WTC11 (cell line): ENCODE data around the gene MVK. TPM values are rescaled to one million over a fixed set of nuclear protein-coding genes. Genes with fewer than 3 reads are reported as not detected.

Experiments
- ATAC-seq: fragments of 200-7000 bp; cut with Tn5 transposase; 2 replicates; pipeline ENCODE4 v1.10.0; 2021; ENCODE audit warnings: mild to moderate bottlenecking, moderate library complexity
- CTCF ChIA-PET: fragments of 300-600 bp; sonication (Branson Sonifier 250); formaldehyde crosslinking; loops from one replicate; lab custom pipeline; 2021; ENCODE audit warnings: antibody characterized with exemption; lab: Charles Lee
- POLR2A ChIA-PET: fragments of 350-600 bp; sonication (Branson Sonifier 250); formaldehyde crosslinking; loops from one replicate; lab custom pipeline; 2021; ENCODE audit warnings: antibody characterized with exemption; lab: Charles Lee
- DNase-seq: peaks from one replicate; pipeline ENCODE4 v3.0.0; 2021; ENCODE audit warnings: low spot score
- H3K27ac Mint-ChIP-seq: 2 replicates; pipeline ENCODE4 v1.8.0; 2021; ENCODE audit warnings: mixed read lengths
- H3K27me3 Mint-ChIP-seq: 2 replicates; pipeline ENCODE4 v1.8.0; 2021; ENCODE audit warnings: low read depth, mild to moderate bottlenecking, moderate library complexity, mixed read lengths
- H3K36me3 Mint-ChIP-seq: 2 replicates; pipeline ENCODE4 v1.8.0; 2021; ENCODE audit warnings: mixed read lengths
- H3K4me1 Mint-ChIP-seq: 2 replicates; pipeline ENCODE4 v1.8.0; 2022; ENCODE audit warnings: mixed read lengths
- H3K4me3 Mint-ChIP-seq: 2 replicates; pipeline ENCODE4 v1.8.0; 2021; ENCODE audit warnings: mild to moderate bottlenecking, moderate library complexity, mixed read lengths
- H3K9me3 Mint-ChIP-seq: 2 replicates; pipeline ENCODE4 v1.8.0; 2021; ENCODE audit warnings: mixed read lengths
- AFF4 ChIP-seq: sonication (generic); formaldehyde crosslinking; IDR thresholded peaks from 2 replicates; pipeline ENCODE4 v1.8.1; 2023; ENCODE audit warnings: mild to moderate bottlenecking, missing genetic modification reagents, borderline replicate concordance
- CTCF ChIP-seq: fragments of 200-600 bp; IDR thresholded peaks from 2 replicates; pipeline ENCODE4 v1.8.0; 2022; ENCODE audit warnings: antibody characterized with exemption
- GABPB1 ChIP-seq: sonication (generic); formaldehyde crosslinking; IDR thresholded peaks from 2 replicates; pipeline ENCODE4 v1.8.1; 2023; ENCODE audit warnings: mild to moderate bottlenecking, missing genetic modification reagents
- MXD4 ChIP-seq: fragments of 250-450 bp; sonication (Bioruptor Pico); IDR thresholded peaks from 2 replicates; pipeline ENCODE4 v1.8.0; 2021; ENCODE audit warnings: mild to moderate bottlenecking, moderate library complexity, borderline replicate concordance
- NFE2L1 ChIP-seq: sonication (generic); formaldehyde crosslinking; IDR thresholded peaks from 2 replicates; pipeline ENCODE4 v1.8.1; 2023; ENCODE audit warnings: missing genetic modification reagents
- OVOL2 ChIP-seq: fragments of 250-450 bp; sonication (Bioruptor Pico); IDR thresholded peaks from 2 replicates; pipeline ENCODE4 v1.9.0; 2021; ENCODE audit warnings: mild to moderate bottlenecking, borderline replicate concordance
- TEAD4 ChIP-seq: sonication (generic); formaldehyde crosslinking; IDR thresholded peaks from 2 replicates; pipeline ENCODE4 v1.8.0; 2022; ENCODE audit warnings: mild to moderate bottlenecking, missing genetic modification reagents
- TP53 ChIP-seq: sonication (generic); formaldehyde crosslinking; IDR thresholded peaks from 2 replicates; pipeline ENCODE4 v1.8.1; 2023; ENCODE audit warnings: mild to moderate bottlenecking, missing genetic modification reagents
- ZMAT4 ChIP-seq: fragments of 250-450 bp; sonication (Bioruptor Pico); IDR thresholded peaks from 2 replicates; pipeline ENCODE4 v1.9.0; 2021; ENCODE audit warnings: mild to moderate bottlenecking
- ZNF416 ChIP-seq: fragments of 250-450 bp; sonication (Bioruptor Pico); IDR thresholded peaks from 2 replicates; pipeline ENCODE4 v1.9.0; 2021; ENCODE audit warnings: mild to moderate bottlenecking, inconsistent platforms
- ZNF425 ChIP-seq: fragments of 250-450 bp; sonication (Bioruptor Pico); conservative IDR thresholded peaks from 2 replicates; pipeline ENCODE4 v1.9.0; 2021; ENCODE audit warnings: mild to moderate bottlenecking
- ZNF671 ChIP-seq: fragments of 250-450 bp; sonication (Bioruptor Pico); IDR thresholded peaks from 2 replicates; pipeline ENCODE4 v1.8.0; 2021; ENCODE audit warnings: mild to moderate bottlenecking
- ZSCAN18 ChIP-seq: fragments of 250-450 bp; sonication (Bioruptor Pico); IDR thresholded peaks from 2 replicates; pipeline ENCODE4 v2.1.2; 2022; ENCODE audit warnings: mild to moderate bottlenecking, moderate library complexity
- total RNA-seq: library from RNA; stranded (reverse); gene quantifications from 3 replicates; pipeline ENCODE4 v1.2.3, GENCODE V29; 2021

MVK gene
- total RNA-seq, 1 experiment from 2014 or later, result 13.2 TPM

- TF ChIP-seq AFF4 (CRISPR knock-in tag) (no peak), ZMAT4 (CRISPR knock-in tag) (no peak), ZNF416 (no peak), ZSCAN18 (CRISPR knock-in tag) (no peak), TP53 (CRISPR knock-in tag) (no peak), GABPB1 (CRISPR knock-in tag) (no peak), CTCF (no peak), ZNF425 (CRISPR knock-in tag) (no peak), TEAD4 (CRISPR knock-in tag) (no peak), OVOL2 (CRISPR knock-in tag) (no peak)
Observed at GRCh38 chr12:109557805-109558204, 15.8 kb upstream of the MVK start (continued).

GRCh38 chr12:109558374-109559199 lies 15.0 kb upstream of the MVK start:
- ATAC-seq (no peak), DNase-seq (no peak)
- peaks cover 7% of the 10 kb centered on the region; the same call in 1 of the 2 replicates for H3K9me3 Mint-ChIP-seq
- H3K4me1 Mint-ChIP-seq, result peaks cover 3% of the 10 kb centered on the region; the same call in 1 of the 2 replicates
- no peaks in the 10 kb centered on the region for H3K27me3 Mint-ChIP-seq
- ChIA-PET CTCF (no interaction called here), POLR2A (no interaction called here)
- H3K27ac Mint-ChIP-seq, result peak overlapping the region; percentile 76; the same call in 1 of the 2 replicates
- H3K4me3 Mint-ChIP-seq, result no peak overlapping the region
- TF ChIP-seq ZNF671 (CRISPR knock-in tag), result no peak
- TF ChIP-seq NFE2L1 (CRISPR knock-in tag), result no peak
- peaks cover 14% of the 10 kb centered on the region for H3K36me3 Mint-ChIP-seq

GRCh38 chr12:109559200-109559505 lies 14.4 kb upstream of the MVK start:
- Mint-ChIP-seq H3K9me3 (peaks cover 7% of the 10 kb centered on the region; the same call in 1 of the 2 replicates), H3K36me3 (peaks cover 14% of the 10 kb centered on the region), H3K4me1 (peaks cover 3% of the 10 kb centered on the region; the same call in 1 of the 2 replicates), H3K4me3 (no peak overlapping the region), H3K27me3 (no peaks in the 10 kb centered on the region), H3K27ac (no peak overlapping the region; the same call in 1 of the 2 replicates)
- DNase-seq, result no peak
- ChIA-PET CTCF (no interaction called here), POLR2A (no interaction called here)
- no peak for ATAC-seq
- TF ChIP-seq MXD4 (CRISPR knock-in tag) (no peak), TEAD4 (CRISPR knock-in tag) (no peak)
